ENCODE results near the gene MYT1. TPM values are rescaled to one million over a fixed set of nuclear protein-coding genes. Genes with fewer than 3 reads are reported as not detected.

Gene MYT1
- polyA plus RNA-seq, 1 donor from 2014 or later = 35.8 TPM

- TF ChIP-seq, protein P1, sequence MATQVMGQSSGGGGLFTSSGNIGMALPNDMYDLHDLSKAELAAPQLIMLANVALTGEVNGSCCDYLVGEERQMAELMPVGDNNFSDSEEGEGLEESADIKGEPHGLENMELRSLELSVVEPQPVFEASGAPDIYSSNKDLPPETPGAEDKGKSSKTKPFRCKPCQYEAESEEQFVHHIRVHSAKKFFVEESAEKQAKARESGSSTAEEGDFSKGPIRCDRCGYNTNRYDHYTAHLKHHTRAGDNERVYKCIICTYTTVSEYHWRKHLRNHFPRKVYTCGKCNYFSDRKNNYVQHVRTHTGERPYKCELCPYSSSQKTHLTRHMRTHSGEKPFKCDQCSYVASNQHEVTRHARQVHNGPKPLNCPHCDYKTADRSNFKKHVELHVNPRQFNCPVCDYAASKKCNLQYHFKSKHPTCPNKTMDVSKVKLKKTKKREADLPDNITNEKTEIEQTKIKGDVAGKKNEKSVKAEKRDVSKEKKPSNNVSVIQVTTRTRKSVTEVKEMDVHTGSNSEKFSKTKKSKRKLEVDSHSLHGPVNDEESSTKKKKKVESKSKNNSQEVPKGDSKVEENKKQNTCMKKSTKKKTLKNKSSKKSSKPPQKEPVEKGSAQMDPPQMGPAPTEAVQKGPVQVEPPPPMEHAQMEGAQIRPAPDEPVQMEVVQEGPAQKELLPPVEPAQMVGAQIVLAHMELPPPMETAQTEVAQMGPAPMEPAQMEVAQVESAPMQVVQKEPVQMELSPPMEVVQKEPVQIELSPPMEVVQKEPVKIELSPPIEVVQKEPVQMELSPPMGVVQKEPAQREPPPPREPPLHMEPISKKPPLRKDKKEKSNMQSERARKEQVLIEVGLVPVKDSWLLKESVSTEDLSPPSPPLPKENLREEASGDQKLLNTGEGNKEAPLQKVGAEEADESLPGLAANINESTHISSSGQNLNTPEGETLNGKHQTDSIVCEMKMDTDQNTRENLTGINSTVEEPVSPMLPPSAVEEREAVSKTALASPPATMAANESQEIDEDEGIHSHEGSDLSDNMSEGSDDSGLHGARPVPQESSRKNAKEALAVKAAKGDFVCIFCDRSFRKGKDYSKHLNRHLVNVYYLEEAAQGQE (IDR thresholded peaks at IDR 0.05; ENCODE audit: borderline replicate concordance) = no peak
- TF ChIP-seq EZH2 (IDR thresholded peaks at IDR 0.05; ENCODE audit: borderline replicate concordance, insufficient read depth, low read length, poor library complexity, severe bottlenecking) = no peak
Observed at GRCh38 chr20:64241061-64241460, 76.8 kb downstream of the MYT1 start (continued).

- H2AFZ ChIP-seq (ENCODE audit: low read depth, low read length) = no peak overlapping the region
Observed at GRCh38 chr20:64242003-64242796, 77.9 kb downstream of the MYT1 start.

More at GRCh38 chr20:64242003-64242796, 77.9 kb downstream of the MYT1 start:
- H3K27me3 ChIP-seq (ENCODE audit: insufficient read depth, low read depth, low read length) = no peaks in the 10 kb centered on the region
- no peak overlapping the region for H3K27ac ChIP-seq (ENCODE audit: low read length)
- H4K20me1 ChIP-seq (ENCODE audit: insufficient read depth) = no peaks in the 10 kb centered on the region
- H3K36me3 ChIP-seq (ENCODE audit: insufficient read depth, low read length) = peaks cover 8% of the 10 kb centered on the region
- no peaks in the 10 kb centered on the region for H3K9me3 ChIP-seq (ENCODE audit: low read length)
- TF ChIP-seq TAF1 (IDR thresholded peaks at IDR 0.05; ENCODE audit: low read depth) (no peak), CTCF (IDR thresholded peaks at IDR 0.05; ENCODE audit: poor library complexity, severe bottlenecking) (no peak), SMC3 (conservative IDR thresholded peaks at IDR 0.05; ENCODE audit: poor library complexity) (no peak), POLR2AphosphoS5 (IDR thresholded peaks at IDR 0.05) (no peak), MXI1 (conservative IDR thresholded peaks at IDR 0.05; ENCODE audit: poor library complexity, severe bottlenecking) (no peak), EP300 (conservative IDR thresholded peaks at IDR 0.05; ENCODE audit: poor library complexity, severe bottlenecking) (no peak), EZH2 (IDR thresholded peaks at IDR 0.05; ENCODE audit: borderline replicate concordance, insufficient read depth, low read length, poor library complexity, severe bottlenecking) (no peak), RAD21 (conservative IDR thresholded peaks at IDR 0.05) (no peak)
- TF ChIP-seq, protein P1 (IDR thresholded peaks at IDR 0.05; ENCODE audit: borderline replicate concordance) = no peak
- H3K9ac ChIP-seq (ENCODE audit: low read length) = no peak overlapping the region
- H3K4me3 ChIP-seq (ENCODE audit: low read length) = no peak overlapping the region
- H3K9me2 ChIP-seq (ENCODE audit: insufficient read depth, low read length) = no peaks in the 10 kb centered on the region
- H3F3A ChIP-seq (ENCODE audit: insufficient read depth, low read length, poor library complexity, severe bottlenecking) = no peaks in the 10 kb centered on the region
- H3K79me2 ChIP-seq (replicated peaks; ENCODE audit: insufficient read depth, low read length) = no peaks in the 10 kb centered on the region
- H3K4me2 ChIP-seq (ENCODE audit: low read length) = no peak overlapping the region

All from neural cell (in vitro differentiated cells).